ENCODE results near the gene SDCBP2.
A peak's percentile ranks its signal among the peaks of the same experiment; 100 is the strongest.

The SDCBP2 gene

GRCh38 chr20:1330075-1330830 is 1.3 kb upstream of the SDCBP2 start:
- DNase-seq (ENCODE audit: low read depth): no peak

GRCh38 chr20:1327827-1328679 is 886 bp downstream of the SDCBP2 start:
- no peak for DNase-seq (ENCODE audit: low read depth)

- peak; percentile 70 for DNase-seq (ENCODE audit: low read depth)
Observed at GRCh38 chr20:1327241-1327653, 1.7 kb downstream of the SDCBP2 start.

- peak; percentile 54 for DNase-seq (ENCODE audit: low read depth)
Observed at GRCh38 chr20:1326031-1326930, 2.7 kb downstream of the SDCBP2 start.

GRCh38 chr20:1325173-1326030 is 3.5 kb downstream of the SDCBP2 start:
- DNase-seq (ENCODE audit: low read depth): peak; percentile 96

- peak; percentile 87 for DNase-seq (ENCODE audit: low read depth)
Observed at GRCh38 chr20:1324598-1325172, 4.3 kb downstream of the SDCBP2 start.

- no peak for DNase-seq (ENCODE audit: low read depth)
Observed at GRCh38 chr20:1323830-1324597, 4.9 kb downstream of the SDCBP2 start.

GRCh38 chr20:1323256-1323655 is 5.7 kb downstream of the SDCBP2 start:
- no peak for DNase-seq (ENCODE audit: low read depth)

GRCh38 chr20:1322511-1323245 is 6.3 kb downstream of the SDCBP2 start:
- DNase-seq (ENCODE audit: low read depth): peak; percentile 98

- no peak for DNase-seq (ENCODE audit: low read depth)
Observed at GRCh38 chr20:1321654-1321939, 7.3 kb downstream of the SDCBP2 start.

- DNase-seq (ENCODE audit: low read depth): no peak
Observed at GRCh38 chr20:1320902-1321653, 7.9 kb downstream of the SDCBP2 start.

GRCh38 chr20:1320016-1320415 is 8.9 kb downstream of the SDCBP2 start:
- no peak for DNase-seq (ENCODE audit: low read depth)

GRCh38 chr20:1319462-1319861 is 9.5 kb downstream of the SDCBP2 start:
- no peak for DNase-seq (ENCODE audit: low read depth)

GRCh38 chr20:1319051-1319450 is 9.9 kb downstream of the SDCBP2 start:
- peak; percentile 19 for DNase-seq (ENCODE audit: low read depth)

GRCh38 chr20:1317545-1318255 is 11.2 kb downstream of the SDCBP2 start:
- DNase-seq (ENCODE audit: low read depth): no peak

GRCh38 chr20:1315804-1316203 is 13.1 kb downstream of the SDCBP2 start:
- no peak for DNase-seq (ENCODE audit: low read depth)

GRCh38 chr20:1313236-1313964 is 15.5 kb downstream of the SDCBP2 start:
- peak; percentile 51 for DNase-seq (ENCODE audit: low read depth)

GRCh38 chr20:1312904-1313235 is 16.1 kb downstream of the SDCBP2 start:
- DNase-seq (ENCODE audit: low read depth): no peak

All from iris pigment epithelial cell (primary cell).